CD4-positive, alpha-beta T cell (primary cell): ENCODE results near the gene PM20D1. TPM values are rescaled to one million over a fixed set of nuclear protein-coding genes. Genes with fewer than 3 reads are reported as not detected.
"Not testable (repeated sequence)": the region's sequence is repeated elsewhere in the genome, so short reads cannot be mapped to it uniquely, and the experiment has no call there.

Experiments used
- ATAC-seq: fragments of 200-7000 bp; cut with Tn5 transposase; one replicate; pipeline ENCODE4 v1.10.0; 2022; ENCODE audit warnings: mild to moderate bottlenecking; ENCODE audit not compliant: poor library complexity
- CTCF ChIA-PET: fragments of 350-600 bp; sonication (Branson Sonifier 250); formaldehyde crosslinking; loops from one replicate; lab custom pipeline; 2021; ENCODE audit warnings: antibody characterized with exemption, inconsistent platforms; lab: Charles Lee
- POLR2A ChIA-PET: fragments of 350-600 bp; sonication (Branson Sonifier 250); formaldehyde crosslinking; loops from one replicate; lab custom pipeline; 2021; ENCODE audit warnings: antibody characterized with exemption, inconsistent platforms; lab: Charles Lee
- DNase-seq, 14 experiments: peaks; one replicate each; pipeline ENCODE4 v3.0.0-alpha.2; 2013 to 2020; ENCODE audit warnings: mixed read lengths in 2 of 14
- H3K27ac ChIP-seq, 2 donors: one replicate each; pipeline versions ENCODE4 v1.5.1 to v1.7.0; 2013; ENCODE audit warnings: low read length in 2 of 2, low read depth in 1 of 2, mild to moderate bottlenecking in 1 of 2
- H3K27me3 ChIP-seq, 2 experiments: 1 replicate in 1 of 2; 2 replicates in 1 of 2; pipeline versions ENCODE4 v1.6.1 to v1.7.0; 2013; ENCODE audit warnings: low read length in 2 of 2, control low read depth in 1 of 2, mild to moderate bottlenecking in 1 of 2, moderate library complexity in 1 of 2; ENCODE audit not compliant: insufficient read depth in 2 of 2, control insufficient read depth in 1 of 2
- H3K36me3 ChIP-seq: one replicate; pipeline ENCODE4 v1.6.1; 2013; ENCODE audit warnings: low read length, control low read depth; ENCODE audit not compliant: insufficient read depth
- H3K4me1 ChIP-seq: one replicate; pipeline ENCODE4 v1.6.1; 2013; ENCODE audit warnings: low read length, control low read depth; ENCODE audit not compliant: insufficient read depth
- H3K4me3 ChIP-seq: one replicate; pipeline ENCODE4 v1.5.1; 2013; ENCODE audit warnings: mild to moderate bottlenecking, low read length, moderate library complexity
- H3K9me3 ChIP-seq, 2 experiments: 1 replicate in 1 of 2; 2 replicates in 1 of 2; pipeline versions ENCODE4 v1.6.1 to v1.7.0; 2013; ENCODE audit warnings: low read length in 2 of 2, mild to moderate bottlenecking in 2 of 2, control low read depth in 1 of 2, moderate library complexity in 1 of 2; ENCODE audit not compliant: control insufficient read depth in 1 of 2, insufficient read depth in 1 of 2
- H3K27ac Mint-ChIP-seq: one replicate; pipeline ENCODE4 v1.8.0; 2020; ENCODE audit warnings: mixed read lengths
- H3K27me3 Mint-ChIP-seq: one replicate; pipeline ENCODE4 v1.8.0; 2021; ENCODE audit warnings: mixed read lengths
- H3K36me3 Mint-ChIP-seq: one replicate; pipeline ENCODE4 v1.8.0; 2021; ENCODE audit warnings: low read depth, mixed read lengths
- H3K4me1 Mint-ChIP-seq: one replicate; pipeline ENCODE4 v1.8.0; 2021; ENCODE audit warnings: low read depth, mixed read lengths
- H3K4me3 Mint-ChIP-seq: one replicate; pipeline ENCODE4 v1.8.0; 2020; ENCODE audit warnings: mild to moderate bottlenecking, mixed read lengths
- H3K9me3 Mint-ChIP-seq: one replicate; pipeline ENCODE4 v1.8.0; 2020; ENCODE audit warnings: mixed read lengths
- intact Hi-C, 2 experiments: fragments of 100-400 bp; cut with DNase I in 1 of 2; cut with micrococcal nuclease in 1 of 2; formaldehyde crosslinking; loops; one replicate each; pipeline versions ENCODE4 v1.15.1 to v1.9.0; 2023 to 2025; cut with DNase I, micrococcal nuclease
- polyA plus RNA-seq, 2 donors: library from polyadenylated mRNA; unstranded; fragments of 120-200 nt; gene quantifications; one replicate each; pipeline ENCODE4 v1.2.1, GENCODE V29; 2013
- total RNA-seq, 174 experiments: library from RNA in 2 of 174; stranded (reverse) in 2 of 174; gene quantifications; one replicate each; pipeline ENCODE4 v1.2.3 and lab custom pipeline; 2021 to 2026
- TF ChIP-seq, protein P1 (sequence below): fragments of 200-600 bp; IDR thresholded peaks from one replicate; pipeline ENCODE4 v1.8.0; 2022; ENCODE audit warnings: antibody characterized with exemption, mild to moderate bottlenecking

Gene PM20D1, protein sequence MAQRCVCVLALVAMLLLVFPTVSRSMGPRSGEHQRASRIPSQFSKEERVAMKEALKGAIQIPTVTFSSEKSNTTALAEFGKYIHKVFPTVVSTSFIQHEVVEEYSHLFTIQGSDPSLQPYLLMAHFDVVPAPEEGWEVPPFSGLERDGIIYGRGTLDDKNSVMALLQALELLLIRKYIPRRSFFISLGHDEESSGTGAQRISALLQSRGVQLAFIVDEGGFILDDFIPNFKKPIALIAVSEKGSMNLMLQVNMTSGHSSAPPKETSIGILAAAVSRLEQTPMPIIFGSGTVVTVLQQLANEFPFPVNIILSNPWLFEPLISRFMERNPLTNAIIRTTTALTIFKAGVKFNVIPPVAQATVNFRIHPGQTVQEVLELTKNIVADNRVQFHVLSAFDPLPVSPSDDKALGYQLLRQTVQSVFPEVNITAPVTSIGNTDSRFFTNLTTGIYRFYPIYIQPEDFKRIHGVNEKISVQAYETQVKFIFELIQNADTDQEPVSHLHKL
- total RNA-seq, result 1 to 10 TPM; 1.2 to 1.4 TPM
- 0.87 TPM for polyA plus RNA-seq (2013, experiment 1 of 2)
- 1.6 TPM for polyA plus RNA-seq (2013, experiment 2 of 2)
- 0 to 3.0 (median 0.57) reads per million in 172 experiments for total RNA-seq (lab: John Stamatoyannopoulos, UW)

DNA sequence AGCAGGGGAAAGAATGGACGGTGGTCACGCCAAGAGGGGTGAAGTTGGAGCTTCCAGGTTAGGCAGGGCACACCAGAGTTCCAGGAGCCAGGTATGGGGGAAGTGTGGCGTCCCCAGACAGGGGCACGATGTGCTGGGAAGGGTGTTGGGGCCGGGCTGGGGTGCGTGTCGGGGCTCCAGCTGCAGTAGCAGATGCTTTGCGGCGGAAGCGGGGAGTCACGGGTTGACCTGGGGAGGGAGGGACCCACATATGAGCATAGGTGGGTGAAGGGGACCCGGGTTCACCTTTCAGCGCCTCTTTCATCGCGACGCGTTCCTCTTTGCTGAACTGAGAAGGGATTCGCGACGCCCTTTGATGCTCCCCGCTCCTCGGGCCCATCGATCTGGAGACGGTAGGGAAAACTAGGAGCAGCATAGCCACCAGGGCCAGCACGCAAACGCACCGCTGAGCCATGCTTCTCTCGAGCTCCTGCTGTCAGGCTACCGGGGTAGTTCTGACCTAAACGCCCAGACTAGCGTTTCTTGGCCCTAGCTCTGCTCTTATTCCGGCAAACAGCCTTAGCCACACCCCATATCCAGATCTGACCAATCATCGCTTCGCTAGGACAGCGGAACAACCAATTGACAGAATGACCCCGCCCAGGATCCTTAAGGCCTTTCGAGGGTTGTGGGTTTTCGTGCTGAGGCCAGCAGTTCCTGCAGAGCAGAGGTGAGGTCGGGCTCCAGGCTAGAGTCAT, at the start of gene PM20D1:
Gene PM20D1 (minus strand): TSS at position 514 of the 737 bp plus-strand sequence. CDS start 60 bp downstream, at position 454.
- TF ChIP-seq, protein P1, sequence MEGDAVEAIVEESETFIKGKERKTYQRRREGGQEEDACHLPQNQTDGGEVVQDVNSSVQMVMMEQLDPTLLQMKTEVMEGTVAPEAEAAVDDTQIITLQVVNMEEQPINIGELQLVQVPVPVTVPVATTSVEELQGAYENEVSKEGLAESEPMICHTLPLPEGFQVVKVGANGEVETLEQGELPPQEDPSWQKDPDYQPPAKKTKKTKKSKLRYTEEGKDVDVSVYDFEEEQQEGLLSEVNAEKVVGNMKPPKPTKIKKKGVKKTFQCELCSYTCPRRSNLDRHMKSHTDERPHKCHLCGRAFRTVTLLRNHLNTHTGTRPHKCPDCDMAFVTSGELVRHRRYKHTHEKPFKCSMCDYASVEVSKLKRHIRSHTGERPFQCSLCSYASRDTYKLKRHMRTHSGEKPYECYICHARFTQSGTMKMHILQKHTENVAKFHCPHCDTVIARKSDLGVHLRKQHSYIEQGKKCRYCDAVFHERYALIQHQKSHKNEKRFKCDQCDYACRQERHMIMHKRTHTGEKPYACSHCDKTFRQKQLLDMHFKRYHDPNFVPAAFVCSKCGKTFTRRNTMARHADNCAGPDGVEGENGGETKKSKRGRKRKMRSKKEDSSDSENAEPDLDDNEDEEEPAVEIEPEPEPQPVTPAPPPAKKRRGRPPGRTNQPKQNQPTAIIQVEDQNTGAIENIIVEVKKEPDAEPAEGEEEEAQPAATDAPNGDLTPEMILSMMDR, result no peak
- ATAC-seq (peak; percentile 97), DNase-seq (peak; percentile 52 to 96 (median 77))
- Mint-ChIP-seq H3K9me3 (no peaks in the 10 kb centered on the region), H3K4me3 (peak within 1 kb of the TSS; percentile 96), H3K27ac (peak within 1 kb of the TSS; percentile 85), H3K36me3 (peaks cover 3% of the 10 kb centered on the region), H3K4me1 (peaks cover 17% of the 10 kb centered on the region), H3K27me3 (no peaks in the 10 kb centered on the region)
- no peaks in the 10 kb centered on the region for H3K27me3 ChIP-seq
- no peaks in the 10 kb centered on the region for H3K36me3 ChIP-seq
- peak within 1 kb of the TSS; percentile 64 for H3K4me3 ChIP-seq
- peak within 1 kb of the TSS; percentile 44 to 67 for H3K27ac ChIP-seq
- intact Hi-C loops, result loop anchor here in 1 of 2 experiments (2.0 to 5.0 kb wide), 2 partner anchors 35 to 97 kb away; partner anchors contain the start of gene NUCKS1
- peaks cover 16% of the 10 kb centered on the region for H3K4me1 ChIP-seq
- no peaks in the 10 kb centered on the region for H3K9me3 ChIP-seq
- CTCF ChIA-PET, result interaction anchor here (0.7 to 2.0 kb wide), 3 partner anchors 14 to 1947 kb away, joined by 3 to 6 read pairs (median 3); no protein-coding TSS in a partner anchor
- POLR2A ChIA-PET, result interaction anchor here (0.5 to 2.4 kb wide), 13 partner anchors 9 to 719 kb away, joined by 3 to 17 read pairs (median 5); partner anchors contain the start of genes NUCKS1, RAB29 and SLC41A1

DNA sequence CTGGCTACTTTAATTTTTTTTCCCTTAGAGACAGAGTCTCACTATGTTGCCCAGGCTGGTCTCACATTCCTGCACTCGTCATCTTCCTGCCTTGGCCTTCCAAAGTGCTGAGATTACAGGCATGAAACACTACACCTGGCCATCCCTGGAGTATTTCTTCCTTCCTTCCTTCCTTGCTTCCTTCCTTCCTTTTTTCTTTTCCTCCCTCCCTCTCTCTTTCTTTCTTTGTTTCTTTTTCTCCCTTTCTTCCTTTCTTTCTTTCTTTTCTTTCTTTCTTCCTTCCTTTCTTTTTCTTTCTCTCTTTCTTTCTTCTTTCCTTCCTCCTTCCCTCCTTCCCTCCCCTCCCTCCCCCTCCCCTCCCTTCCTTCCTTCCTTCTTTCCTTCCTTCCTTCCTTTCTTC, 46.4 kb upstream of the PM20D1 start:
- Mint-ChIP-seq H3K27ac (no peak overlapping the region), H3K36me3 (no peaks in the 10 kb centered on the region), H3K27me3 (peaks cover 35% of the 10 kb centered on the region), H3K4me3 (no peak overlapping the region), H3K4me1 (no peaks in the 10 kb centered on the region), H3K9me3 (peaks cover 9% of the 10 kb centered on the region)
- H3K27ac ChIP-seq, result no peak overlapping the region
- intact Hi-C loops, result no loop called here
- ChIA-PET CTCF (no interaction called here), POLR2A (interaction anchor here (0.6 kb wide), 1 partner anchor 349 kb away, joined by 3 read pairs; no protein-coding TSS in a partner anchor)
- H3K27me3 ChIP-seq, result no peaks in the 10 kb centered on the region
- H3K9me3 ChIP-seq, result no peaks in the 10 kb centered on the region
- ATAC-seq (no peak), DNase-seq (no peak)
- no peaks in the 10 kb centered on the region for H3K36me3 ChIP-seq
- TF ChIP-seq, protein P1, result no peak
- no peak overlapping the region for H3K4me3 ChIP-seq
- H3K4me1 ChIP-seq, result peaks cover 8% of the 10 kb centered on the region

DNA sequence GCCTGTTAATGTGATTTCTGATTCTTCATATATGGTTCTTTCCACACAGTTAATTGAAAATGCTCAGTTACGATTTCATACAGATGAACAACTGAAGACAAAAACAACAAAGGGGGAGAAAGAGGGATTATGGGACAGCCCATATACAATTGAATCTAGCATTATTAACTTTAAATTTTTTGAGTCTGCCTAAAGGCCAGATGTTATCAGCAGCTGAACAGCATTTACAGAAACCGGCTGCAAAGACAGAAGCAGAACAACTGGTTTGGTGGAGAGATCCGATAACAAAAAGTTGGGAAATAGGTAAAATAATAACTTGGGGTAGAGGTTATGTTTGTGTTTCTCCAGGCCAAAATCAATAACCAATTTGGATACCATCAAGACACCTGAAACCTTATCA, 44.2 kb upstream of the PM20D1 start:
- ATAC-seq, H3K27ac ChIP-seq: not testable (repeated sequence)

DNA sequence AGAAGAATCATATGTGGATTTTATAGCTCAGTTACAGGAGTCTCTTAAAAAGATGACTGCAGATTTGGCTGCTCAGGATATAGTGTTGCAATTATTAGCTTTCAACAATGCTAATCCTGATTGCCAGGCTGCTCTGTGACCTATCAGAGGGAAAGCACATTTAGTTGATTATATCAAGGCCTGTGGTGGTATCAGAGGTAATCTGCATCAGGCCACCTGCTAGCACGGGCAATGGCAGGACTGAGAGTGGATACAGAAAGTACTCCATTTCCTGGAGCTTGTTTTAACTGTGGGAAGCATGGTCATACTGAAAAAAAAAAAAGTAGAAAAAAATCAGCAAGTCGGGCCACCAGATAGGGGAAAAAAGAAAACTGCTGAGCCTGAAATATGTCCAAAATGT, 42.2 kb upstream of the PM20D1 start:
- ATAC-seq, DNase-seq, H3K9me3 ChIP-seq, CTCF ChIA-PET, H3K27ac Mint-ChIP-seq, intact Hi-C loops, H3K4me1 Mint-ChIP-seq, H3K27ac ChIP-seq, H3K4me3 ChIP-seq, H3K27me3 ChIP-seq, H3K4me1 ChIP-seq, H3K36me3 ChIP-seq, POLR2A ChIA-PET, H3K36me3 Mint-ChIP-seq, H3K4me3 Mint-ChIP-seq: not testable (repeated sequence)
- H3K27me3 Mint-ChIP-seq, result peaks cover 37% of the 10 kb centered on the region
- peaks cover 12% of the 10 kb centered on the region for H3K9me3 Mint-ChIP-seq

More for the DNA sequence above, 44.2 kb upstream of the PM20D1 start:
- DNase-seq, intact Hi-C loops, H3K4me3 ChIP-seq, H3K4me1 ChIP-seq, H3K27ac Mint-ChIP-seq, H3K36me3 ChIP-seq, H3K36me3 Mint-ChIP-seq, CTCF ChIA-PET, POLR2A ChIA-PET, H3K4me1 Mint-ChIP-seq, H3K27me3 ChIP-seq, H3K9me3 ChIP-seq, H3K4me3 Mint-ChIP-seq: not testable (repeated sequence)
- H3K27me3 Mint-ChIP-seq, result peaks cover 37% of the 10 kb centered on the region
- H3K9me3 Mint-ChIP-seq, result peaks cover 14% of the 10 kb centered on the region

DNA sequence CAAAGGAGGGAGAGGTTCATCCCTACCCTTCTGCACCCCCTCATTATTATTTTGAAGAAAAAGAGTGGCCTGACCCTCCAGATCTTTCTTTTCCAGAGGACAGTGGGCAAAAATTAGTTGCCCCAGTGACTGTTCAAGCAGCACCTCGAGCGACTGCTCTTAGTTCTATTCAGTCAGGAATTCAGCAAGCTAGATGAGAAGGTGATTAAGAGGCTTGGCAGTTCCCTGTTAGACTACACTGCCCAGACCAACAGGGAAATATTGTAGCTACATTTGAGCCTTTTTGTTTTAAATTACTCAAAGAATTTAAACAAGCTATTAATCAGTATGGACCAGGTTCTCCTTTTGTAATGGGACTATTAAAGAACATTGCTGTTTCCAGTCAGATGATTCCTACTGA, 41.5 kb upstream of the PM20D1 start:
- H3K36me3 ChIP-seq, CTCF ChIA-PET: not testable (repeated sequence)

More for the DNA sequence above, 41.5 kb upstream of the PM20D1 start:
- H3K27ac Mint-ChIP-seq, POLR2A ChIA-PET, H3K36me3 Mint-ChIP-seq, H3K27me3 ChIP-seq, H3K4me1 Mint-ChIP-seq, intact Hi-C loops, H3K4me1 ChIP-seq, H3K9me3 ChIP-seq, ATAC-seq, H3K4me3 ChIP-seq, H3K4me3 Mint-ChIP-seq, H3K27ac ChIP-seq, DNase-seq: not testable (repeated sequence)
- Mint-ChIP-seq H3K27me3 (peaks cover 37% of the 10 kb centered on the region), H3K9me3 (peaks cover 11% of the 10 kb centered on the region)
